WTC11 (cell line): ENCODE data around the gene NPW. TPM values are rescaled to one million over a fixed set of nuclear protein-coding genes. Genes with fewer than 3 reads are reported as not detected.
A peak's percentile ranks its signal among the peaks of the same experiment; 100 is the strongest.

Experiments
- ATF1 ChIP-seq: sonication (generic); formaldehyde crosslinking; IDR thresholded peaks from 2 replicates; pipeline ENCODE4 v1.8.1; 2023; ENCODE audit warnings: mild to moderate bottlenecking, moderate library complexity, missing genetic modification reagents
- CREM ChIP-seq: sonication (generic); formaldehyde crosslinking; IDR thresholded peaks from 2 replicates; pipeline ENCODE4 v1.8.1; 2022; ENCODE audit warnings: mild to moderate bottlenecking, missing genetic modification reagents, moderate library complexity
- MYBL2 ChIP-seq: sonication (generic); formaldehyde crosslinking; IDR thresholded peaks from 2 replicates; pipeline ENCODE4 v1.8.1; 2023; ENCODE audit warnings: mild to moderate bottlenecking, moderate library complexity, missing genetic modification reagents
- NR3C1 ChIP-seq: sonication (generic); formaldehyde crosslinking; conservative IDR thresholded peaks from 2 replicates; pipeline ENCODE4 v1.8.1; 2023; ENCODE audit warnings: low read depth, mild to moderate bottlenecking, missing genetic modification reagents
- OVOL2 ChIP-seq: fragments of 250-450 bp; sonication (Bioruptor Pico); IDR thresholded peaks from 2 replicates; pipeline ENCODE4 v1.9.0; 2021; ENCODE audit warnings: mild to moderate bottlenecking, borderline replicate concordance
- SMAD3 ChIP-seq: sonication (generic); formaldehyde crosslinking; IDR thresholded peaks from 2 replicates; pipeline ENCODE4 v1.8.0; 2022; ENCODE audit warnings: missing genetic modification reagents, mild to moderate bottlenecking, borderline replicate concordance
- ZNF138 ChIP-seq: sonication (generic); formaldehyde crosslinking; conservative IDR thresholded peaks from 2 replicates; pipeline ENCODE4 v1.8.1; 2022; ENCODE audit warnings: mild to moderate bottlenecking, moderate library complexity, missing genetic modification reagents
- ZNF219 ChIP-seq: sonication (generic); formaldehyde crosslinking; IDR thresholded peaks from 2 replicates; pipeline ENCODE4 v1.8.0; 2023; ENCODE audit warnings: missing genetic modification reagents, mild to moderate bottlenecking, borderline replicate concordance
- ZNF416 ChIP-seq: fragments of 250-450 bp; sonication (Bioruptor Pico); IDR thresholded peaks from 2 replicates; pipeline ENCODE4 v1.9.0; 2021; ENCODE audit warnings: mild to moderate bottlenecking, inconsistent platforms
- total RNA-seq: library from RNA; stranded (reverse); gene quantifications from 3 replicates; pipeline ENCODE4 v1.2.3, GENCODE V29; 2021
- TF ChIP-seq, protein P1 (sequence below): sonication (generic); formaldehyde crosslinking; IDR thresholded peaks from 2 replicates; pipeline ENCODE4 v1.8.1; 2022; ENCODE audit warnings: low read depth, missing genetic modification reagents, borderline replicate concordance
- TF ChIP-seq, protein P2 (sequence below): sonication (generic); formaldehyde crosslinking; IDR thresholded peaks from 2 replicates; pipeline ENCODE4 v1.8.1; 2023; ENCODE audit warnings: mild to moderate bottlenecking, moderate library complexity, missing genetic modification reagents
- TF ChIP-seq, protein P3 (sequence below): sonication (generic); formaldehyde crosslinking; IDR thresholded peaks from 2 replicates; pipeline ENCODE4 v1.8.0; 2023; ENCODE audit warnings: missing genetic modification reagents
- TF ChIP-seq, protein P4 (sequence below): sonication (generic); formaldehyde crosslinking; conservative IDR thresholded peaks from 2 replicates; pipeline ENCODE4 v1.8.1; 2023; ENCODE audit warnings: mild to moderate bottlenecking, low read depth, missing genetic modification reagents, moderate library complexity
- TF ChIP-seq, protein P5 (sequence below): sonication (generic); formaldehyde crosslinking; IDR thresholded peaks from 2 replicates; pipeline ENCODE4 v1.8.0; 2022; ENCODE audit warnings: mild to moderate bottlenecking, missing genetic modification reagents
- TF ChIP-seq, protein P6 (sequence below): sonication (generic); formaldehyde crosslinking; IDR thresholded peaks from 2 replicates; pipeline ENCODE4 v1.8.1; 2023; ENCODE audit warnings: mild to moderate bottlenecking, missing genetic modification reagents, moderate library complexity
- TF ChIP-seq, protein P7 (sequence below): sonication (generic); formaldehyde crosslinking; IDR thresholded peaks from 2 replicates; pipeline ENCODE4 v1.8.1; 2022; ENCODE audit warnings: mild to moderate bottlenecking, moderate library complexity, missing genetic modification reagents
- TF ChIP-seq, protein P8 (sequence below): fragments of 250-450 bp; sonication (Bioruptor Pico); IDR thresholded peaks from 2 replicates; pipeline ENCODE4 v1.9.0; 2021; ENCODE audit warnings: mild to moderate bottlenecking
- TF ChIP-seq, protein P9 (sequence below): fragments of 250-450 bp; sonication (Bioruptor Pico); IDR thresholded peaks from 2 replicates; pipeline ENCODE4 v1.9.0; 2021; ENCODE audit warnings: moderate library complexity, mild to moderate bottlenecking, inconsistent platforms, borderline replicate concordance
- TF ChIP-seq, protein P10 (sequence below): sonication (generic); formaldehyde crosslinking; IDR thresholded peaks from 2 replicates; pipeline ENCODE4 v1.8.0; 2023; ENCODE audit warnings: missing genetic modification reagents, mild to moderate bottlenecking, borderline replicate concordance

Gene NPW
- total RNA-seq, 1 experiment from 2014 or later: 15.2 TPM

DNA sequence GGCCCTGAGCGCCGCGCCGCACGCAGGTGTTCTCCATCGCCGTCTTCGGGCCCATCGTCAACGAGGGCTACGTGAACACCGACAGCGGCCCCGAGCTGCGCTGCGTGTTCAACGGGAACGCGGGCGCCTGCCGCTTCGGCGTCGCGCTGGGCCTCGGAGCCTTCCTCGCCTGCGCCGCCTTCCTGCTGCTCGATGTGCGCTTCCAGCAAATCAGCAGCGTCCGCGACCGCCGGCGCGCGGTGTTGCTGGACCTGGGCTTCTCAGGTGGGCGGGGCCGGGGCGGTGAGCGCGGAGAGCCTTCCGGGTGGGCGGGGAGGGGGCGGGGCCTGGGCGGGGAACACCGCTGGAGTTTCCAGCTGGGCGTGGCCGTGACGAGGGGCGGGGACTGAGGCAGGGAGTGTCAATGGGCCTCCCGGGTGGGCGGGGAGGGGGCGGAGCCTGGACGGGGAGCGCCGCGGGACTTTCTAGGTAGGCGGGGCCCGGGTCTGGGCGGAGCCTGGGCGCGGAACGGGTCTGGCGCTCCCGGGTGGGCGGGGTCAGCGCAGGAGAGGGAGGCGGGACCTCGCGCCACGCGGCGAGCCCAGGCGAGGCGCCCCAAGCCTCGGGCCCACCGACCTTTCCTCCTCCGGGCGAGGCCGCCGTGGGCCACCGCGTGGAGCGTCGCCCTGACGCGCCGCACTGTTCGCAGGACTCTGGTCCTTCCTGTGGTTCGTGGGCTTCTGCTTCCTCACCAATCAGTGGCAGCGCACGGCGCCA is 27.5 kb upstream of the NPW start (continued):
- TF ChIP-seq, protein P1, sequence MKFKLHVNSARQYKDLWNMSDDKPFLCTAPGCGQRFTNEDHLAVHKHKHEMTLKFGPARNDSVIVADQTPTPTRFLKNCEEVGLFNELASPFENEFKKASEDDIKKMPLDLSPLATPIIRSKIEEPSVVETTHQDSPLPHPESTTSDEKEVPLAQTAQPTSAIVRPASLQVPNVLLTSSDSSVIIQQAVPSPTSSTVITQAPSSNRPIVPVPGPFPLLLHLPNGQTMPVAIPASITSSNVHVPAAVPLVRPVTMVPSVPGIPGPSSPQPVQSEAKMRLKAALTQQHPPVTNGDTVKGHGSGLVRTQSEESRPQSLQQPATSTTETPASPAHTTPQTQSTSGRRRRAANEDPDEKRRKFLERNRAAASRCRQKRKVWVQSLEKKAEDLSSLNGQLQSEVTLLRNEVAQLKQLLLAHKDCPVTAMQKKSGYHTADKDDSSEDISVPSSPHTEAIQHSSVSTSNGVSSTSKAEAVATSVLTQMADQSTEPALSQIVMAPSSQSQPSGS (CRISPR knock-in tag): peak; percentile 92; the same call in 1 of the 2 replicates
- no peak; the same call in 1 of the 2 replicates for TF ChIP-seq CREM (CRISPR knock-in tag)
- TF ChIP-seq, protein P2, sequence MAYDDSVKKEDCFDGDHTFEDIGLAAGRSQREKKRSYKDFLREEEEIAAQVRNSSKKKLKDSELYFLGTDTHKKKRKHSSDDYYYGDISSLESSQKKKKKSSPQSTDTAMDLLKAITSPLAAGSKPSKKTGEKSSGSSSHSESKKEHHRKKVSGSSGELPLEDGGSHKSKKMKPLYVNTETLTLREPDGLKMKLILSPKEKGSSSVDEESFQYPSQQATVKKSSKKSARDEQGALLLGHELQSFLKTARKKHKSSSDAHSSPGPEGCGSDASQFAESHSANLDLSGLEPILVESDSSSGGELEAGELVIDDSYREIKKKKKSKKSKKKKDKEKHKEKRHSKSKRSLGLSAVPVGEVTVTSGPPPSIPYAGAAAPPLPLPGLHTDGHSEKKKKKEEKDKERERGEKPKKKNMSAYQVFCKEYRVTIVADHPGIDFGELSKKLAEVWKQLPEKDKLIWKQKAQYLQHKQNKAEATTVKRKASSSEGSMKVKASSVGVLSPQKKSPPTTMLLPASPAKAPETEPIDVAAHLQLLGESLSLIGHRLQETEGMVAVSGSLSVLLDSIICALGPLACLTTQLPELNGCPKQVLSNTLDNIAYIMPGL (CRISPR knock-in tag): 0 out of 2 replicates have a peak, but pooled peaks have one; percentile 8
- peak; percentile 76; the same call in 1 of the 2 replicates for TF ChIP-seq ATF1 (CRISPR knock-in tag)
- TF ChIP-seq, protein P3, sequence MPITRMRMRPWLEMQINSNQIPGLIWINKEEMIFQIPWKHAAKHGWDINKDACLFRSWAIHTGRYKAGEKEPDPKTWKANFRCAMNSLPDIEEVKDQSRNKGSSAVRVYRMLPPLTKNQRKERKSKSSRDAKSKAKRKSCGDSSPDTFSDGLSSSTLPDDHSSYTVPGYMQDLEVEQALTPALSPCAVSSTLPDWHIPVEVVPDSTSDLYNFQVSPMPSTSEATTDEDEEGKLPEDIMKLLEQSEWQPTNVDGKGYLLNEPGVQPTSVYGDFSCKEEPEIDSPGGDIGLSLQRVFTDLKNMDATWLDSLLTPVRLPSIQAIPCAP (CRISPR knock-in tag): peak; percentile 88; the same call in 1 of the 2 replicates
- TF ChIP-seq, protein P4, sequence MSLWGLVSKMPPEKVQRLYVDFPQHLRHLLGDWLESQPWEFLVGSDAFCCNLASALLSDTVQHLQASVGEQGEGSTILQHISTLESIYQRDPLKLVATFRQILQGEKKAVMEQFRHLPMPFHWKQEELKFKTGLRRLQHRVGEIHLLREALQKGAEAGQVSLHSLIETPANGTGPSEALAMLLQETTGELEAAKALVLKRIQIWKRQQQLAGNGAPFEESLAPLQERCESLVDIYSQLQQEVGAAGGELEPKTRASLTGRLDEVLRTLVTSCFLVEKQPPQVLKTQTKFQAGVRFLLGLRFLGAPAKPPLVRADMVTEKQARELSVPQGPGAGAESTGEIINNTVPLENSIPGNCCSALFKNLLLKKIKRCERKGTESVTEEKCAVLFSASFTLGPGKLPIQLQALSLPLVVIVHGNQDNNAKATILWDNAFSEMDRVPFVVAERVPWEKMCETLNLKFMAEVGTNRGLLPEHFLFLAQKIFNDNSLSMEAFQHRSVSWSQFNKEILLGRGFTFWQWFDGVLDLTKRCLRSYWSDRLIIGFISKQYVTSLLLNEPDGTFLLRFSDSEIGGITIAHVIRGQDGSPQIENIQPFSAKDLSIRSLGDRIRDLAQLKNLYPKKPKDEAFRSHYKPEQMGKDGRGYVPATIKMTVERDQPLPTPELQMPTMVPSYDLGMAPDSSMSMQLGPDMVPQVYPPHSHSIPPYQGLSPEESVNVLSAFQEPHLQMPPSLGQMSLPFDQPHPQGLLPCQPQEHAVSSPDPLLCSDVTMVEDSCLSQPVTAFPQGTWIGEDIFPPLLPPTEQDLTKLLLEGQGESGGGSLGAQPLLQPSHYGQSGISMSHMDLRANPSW: no peak
- TF ChIP-seq, protein P5, sequence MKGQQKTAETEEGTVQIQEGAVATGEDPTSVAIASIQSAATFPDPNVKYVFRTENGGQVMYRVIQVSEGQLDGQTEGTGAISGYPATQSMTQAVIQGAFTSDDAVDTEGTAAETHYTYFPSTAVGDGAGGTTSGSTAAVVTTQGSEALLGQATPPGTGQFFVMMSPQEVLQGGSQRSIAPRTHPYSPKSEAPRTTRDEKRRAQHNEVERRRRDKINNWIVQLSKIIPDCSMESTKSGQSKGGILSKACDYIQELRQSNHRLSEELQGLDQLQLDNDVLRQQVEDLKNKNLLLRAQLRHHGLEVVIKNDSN: peak; percentile 69; the same call in 1 of the 2 replicates
- TF ChIP-seq, protein P6, sequence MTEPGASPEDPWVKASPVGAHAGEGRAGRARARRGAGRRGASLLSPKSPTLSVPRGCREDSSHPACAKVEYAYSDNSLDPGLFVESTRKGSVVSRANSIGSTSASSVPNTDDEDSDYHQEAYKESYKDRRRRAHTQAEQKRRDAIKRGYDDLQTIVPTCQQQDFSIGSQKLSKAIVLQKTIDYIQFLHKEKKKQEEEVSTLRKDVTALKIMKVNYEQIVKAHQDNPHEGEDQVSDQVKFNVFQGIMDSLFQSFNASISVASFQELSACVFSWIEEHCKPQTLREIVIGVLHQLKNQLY: no peak
- TF ChIP-seq MYBL2 (CRISPR knock-in tag): peak; percentile 94
- TF ChIP-seq OVOL2 (CRISPR knock-in tag): no peak
- TF ChIP-seq, protein P7, sequence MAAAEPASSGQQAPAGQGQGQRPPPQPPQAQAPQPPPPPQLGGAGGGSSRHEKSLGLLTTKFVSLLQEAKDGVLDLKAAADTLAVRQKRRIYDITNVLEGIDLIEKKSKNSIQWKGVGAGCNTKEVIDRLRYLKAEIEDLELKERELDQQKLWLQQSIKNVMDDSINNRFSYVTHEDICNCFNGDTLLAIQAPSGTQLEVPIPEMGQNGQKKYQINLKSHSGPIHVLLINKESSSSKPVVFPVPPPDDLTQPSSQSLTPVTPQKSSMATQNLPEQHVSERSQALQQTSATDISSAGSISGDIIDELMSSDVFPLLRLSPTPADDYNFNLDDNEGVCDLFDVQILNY: peak; percentile 70; the same call in 1 of the 2 replicates
- TF ChIP-seq ZNF416 (CRISPR knock-in tag): 0 out of 2 replicates have a peak, but pooled peaks have one; percentile 9
- TF ChIP-seq, protein P8, sequence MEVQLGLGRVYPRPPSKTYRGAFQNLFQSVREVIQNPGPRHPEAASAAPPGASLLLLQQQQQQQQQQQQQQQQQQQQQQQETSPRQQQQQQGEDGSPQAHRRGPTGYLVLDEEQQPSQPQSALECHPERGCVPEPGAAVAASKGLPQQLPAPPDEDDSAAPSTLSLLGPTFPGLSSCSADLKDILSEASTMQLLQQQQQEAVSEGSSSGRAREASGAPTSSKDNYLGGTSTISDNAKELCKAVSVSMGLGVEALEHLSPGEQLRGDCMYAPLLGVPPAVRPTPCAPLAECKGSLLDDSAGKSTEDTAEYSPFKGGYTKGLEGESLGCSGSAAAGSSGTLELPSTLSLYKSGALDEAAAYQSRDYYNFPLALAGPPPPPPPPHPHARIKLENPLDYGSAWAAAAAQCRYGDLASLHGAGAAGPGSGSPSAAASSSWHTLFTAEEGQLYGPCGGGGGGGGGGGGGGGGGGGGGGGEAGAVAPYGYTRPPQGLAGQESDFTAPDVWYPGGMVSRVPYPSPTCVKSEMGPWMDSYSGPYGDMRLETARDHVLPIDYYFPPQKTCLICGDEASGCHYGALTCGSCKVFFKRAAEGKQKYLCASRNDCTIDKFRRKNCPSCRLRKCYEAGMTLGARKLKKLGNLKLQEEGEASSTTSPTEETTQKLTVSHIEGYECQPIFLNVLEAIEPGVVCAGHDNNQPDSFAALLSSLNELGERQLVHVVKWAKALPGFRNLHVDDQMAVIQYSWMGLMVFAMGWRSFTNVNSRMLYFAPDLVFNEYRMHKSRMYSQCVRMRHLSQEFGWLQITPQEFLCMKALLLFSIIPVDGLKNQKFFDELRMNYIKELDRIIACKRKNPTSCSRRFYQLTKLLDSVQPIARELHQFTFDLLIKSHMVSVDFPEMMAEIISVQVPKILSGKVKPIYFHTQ (CRISPR knock-in tag): no peak
- TF ChIP-seq SMAD3 (CRISPR knock-in tag): peak; percentile 92
- no peak for TF ChIP-seq ZNF138 (CRISPR knock-in tag)
- TF ChIP-seq, protein P9, sequence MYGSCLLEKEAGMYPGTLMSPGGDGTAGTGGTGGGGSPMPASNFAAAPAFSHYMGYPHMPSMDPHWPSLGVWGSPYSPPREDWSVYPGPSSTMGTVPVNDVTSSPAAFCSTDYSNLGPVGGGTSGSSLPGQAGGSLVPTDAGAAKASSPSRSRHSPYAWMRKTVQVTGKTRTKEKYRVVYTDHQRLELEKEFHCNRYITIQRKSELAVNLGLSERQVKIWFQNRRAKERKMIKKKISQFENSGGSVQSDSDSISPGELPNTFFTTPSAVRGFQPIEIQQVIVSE: no peak
- TF ChIP-seq, protein P10, sequence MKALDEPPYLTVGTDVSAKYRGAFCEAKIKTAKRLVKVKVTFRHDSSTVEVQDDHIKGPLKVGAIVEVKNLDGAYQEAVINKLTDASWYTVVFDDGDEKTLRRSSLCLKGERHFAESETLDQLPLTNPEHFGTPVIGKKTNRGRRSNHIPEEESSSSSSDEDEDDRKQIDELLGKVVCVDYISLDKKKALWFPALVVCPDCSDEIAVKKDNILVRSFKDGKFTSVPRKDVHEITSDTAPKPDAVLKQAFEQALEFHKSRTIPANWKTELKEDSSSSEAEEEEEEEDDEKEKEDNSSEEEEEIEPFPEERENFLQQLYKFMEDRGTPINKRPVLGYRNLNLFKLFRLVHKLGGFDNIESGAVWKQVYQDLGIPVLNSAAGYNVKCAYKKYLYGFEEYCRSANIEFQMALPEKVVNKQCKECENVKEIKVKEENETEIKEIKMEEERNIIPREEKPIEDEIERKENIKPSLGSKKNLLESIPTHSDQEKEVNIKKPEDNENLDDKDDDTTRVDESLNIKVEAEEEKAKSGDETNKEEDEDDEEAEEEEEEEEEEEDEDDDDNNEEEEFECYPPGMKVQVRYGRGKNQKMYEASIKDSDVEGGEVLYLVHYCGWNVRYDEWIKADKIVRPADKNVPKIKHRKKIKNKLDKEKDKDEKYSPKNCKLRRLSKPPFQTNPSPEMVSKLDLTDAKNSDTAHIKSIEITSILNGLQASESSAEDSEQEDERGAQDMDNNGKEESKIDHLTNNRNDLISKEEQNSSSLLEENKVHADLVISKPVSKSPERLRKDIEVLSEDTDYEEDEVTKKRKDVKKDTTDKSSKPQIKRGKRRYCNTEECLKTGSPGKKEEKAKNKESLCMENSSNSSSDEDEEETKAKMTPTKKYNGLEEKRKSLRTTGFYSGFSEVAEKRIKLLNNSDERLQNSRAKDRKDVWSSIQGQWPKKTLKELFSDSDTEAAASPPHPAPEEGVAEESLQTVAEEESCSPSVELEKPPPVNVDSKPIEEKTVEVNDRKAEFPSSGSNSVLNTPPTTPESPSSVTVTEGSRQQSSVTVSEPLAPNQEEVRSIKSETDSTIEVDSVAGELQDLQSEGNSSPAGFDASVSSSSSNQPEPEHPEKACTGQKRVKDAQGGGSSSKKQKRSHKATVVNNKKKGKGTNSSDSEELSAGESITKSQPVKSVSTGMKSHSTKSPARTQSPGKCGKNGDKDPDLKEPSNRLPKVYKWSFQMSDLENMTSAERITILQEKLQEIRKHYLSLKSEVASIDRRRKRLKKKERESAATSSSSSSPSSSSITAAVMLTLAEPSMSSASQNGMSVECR (CRISPR knock-in tag): peak; percentile 92
- no peak for TF ChIP-seq NR3C1 (CRISPR knock-in tag)
- TF ChIP-seq ZNF219 (CRISPR knock-in tag): peak; percentile 84; the same call in 1 of the 2 replicates
